Keratinocyte (primary cell): ENCODE data around the gene CFAP45. TPM values are rescaled to one million over a fixed set of nuclear protein-coding genes. Genes with fewer than 3 reads are reported as not detected.

Experiments
- DNase-seq: peaks from one replicate; pipeline ENCODE4 v3.0.0-alpha.2; 2011; ENCODE audit warnings: low read depth, missing footprints, low spot score
- FAIRE-seq: peaks from 2 replicates; lab custom pipeline; 2011; peaks lifted over from hg19 to GRCh38; lab: Jason Lieb, UNC
- H2AFZ ChIP-seq: 2 replicates; pipeline ENCODE4 v1.6.0; 2012; ENCODE audit warnings: low read length, control low read depth, inconsistent platforms; ENCODE audit not compliant: control insufficient read depth
- H3K27ac ChIP-seq: 2 replicates; pipeline ENCODE4 v1.5.1; 2011; ENCODE audit warnings: low read length; ENCODE audit not compliant: control insufficient read depth, insufficient read depth
- H3K27me3 ChIP-seq: 3 replicates; pipeline ENCODE4 v1.6.0; 2011; ENCODE audit warnings: low read length; ENCODE audit not compliant: control insufficient read depth, insufficient read depth; ENCODE audit errors: extremely low read depth
- H3K36me3 ChIP-seq, 2 experiments: 2 replicates in 1 of 2; 3 replicates in 1 of 2; pipeline ENCODE4 v1.5.1; 2011; ENCODE audit warnings: low read length in 2 of 2, mild to moderate bottlenecking in 1 of 2; ENCODE audit not compliant: control insufficient read depth in 2 of 2, insufficient read depth in 2 of 2; ENCODE audit errors: extremely low read depth in 1 of 2
- H3K4me1 ChIP-seq: 3 replicates; pipeline ENCODE4 v1.5.1; 2011; ENCODE audit warnings: low read length; ENCODE audit not compliant: control insufficient read depth, insufficient read depth; ENCODE audit errors: extremely low read depth
- H3K4me2 ChIP-seq: 3 replicates; pipeline ENCODE4 v1.6.0; 2011; ENCODE audit warnings: low read depth, low read length; ENCODE audit not compliant: control insufficient read depth, insufficient read depth; ENCODE audit errors: extremely low read depth
- H3K4me3 ChIP-seq, 3 experiments: fragments of 200-600 bp in 1 of 3; sonication (generic) in 1 of 3; 2 replicates in 2 of 3; 3 replicates in 1 of 3; pipeline ENCODE4 v1.5.1; 2011 to 2016; ENCODE audit warnings: low read length in 3 of 3, mild to moderate bottlenecking in 3 of 3, control low read depth in 2 of 3, inconsistent platforms in 1 of 3, low read depth in 1 of 3, mixed read lengths in 1 of 3, mixed run types in 1 of 3, moderate library complexity in 1 of 3; ENCODE audit not compliant: control insufficient read depth in 2 of 3, insufficient read depth in 2 of 3; ENCODE audit errors: extremely low read depth in 1 of 3
- H3K79me2 ChIP-seq: 2 replicates; pipeline ENCODE4 v1.6.0; 2012; ENCODE audit warnings: low read length; ENCODE audit not compliant: control insufficient read depth, insufficient read depth
- H3K9ac ChIP-seq: 3 replicates; pipeline ENCODE4 v1.6.0; 2011; ENCODE audit warnings: low read length; ENCODE audit not compliant: control insufficient read depth, insufficient read depth; ENCODE audit errors: extremely low read depth
- H3K9me1 ChIP-seq: 3 replicates; pipeline ENCODE4 v1.6.0; 2011; ENCODE audit warnings: low read length; ENCODE audit not compliant: control insufficient read depth, insufficient read depth; ENCODE audit errors: extremely low read depth
- H3K9me3 ChIP-seq: 2 replicates; pipeline ENCODE4 v1.5.1; 2012; ENCODE audit warnings: low read depth, low read length; ENCODE audit not compliant: control insufficient read depth
- H4K20me1 ChIP-seq: 3 replicates; pipeline ENCODE4 v1.6.0; 2011; ENCODE audit warnings: low read length; ENCODE audit not compliant: control insufficient read depth, insufficient read depth; ENCODE audit errors: extremely low read depth
- EZH2 ChIP-seq: IDR thresholded peaks from one replicate; pipeline ENCODE4 v1.6.1; 2012; ENCODE audit warnings: inconsistent platforms, mild to moderate bottlenecking, low read length, moderate library complexity
- dilution Hi-C: fragments of 300-500 bp; cut with MboI; formaldehyde crosslinking; loops from one replicate; pipeline ENCODE4 v1.7.0; 2020; ENCODE audit warnings: low sequenced_read_pairs; ENCODE audit not compliant: extremely low pct_ligation_motif_present
- polyA plus RNA-seq, 5 experiments: library from polyadenylated mRNA; depleted of rRNA in 3 of 5; stranded (reverse) in 3 of 5; stranded (forward) in 1 of 5; unstranded in 1 of 5; fragments of >200 nt; gene quantifications; 1 replicate in 1 of 5; 2 replicates in 3 of 5; 3 replicates in 1 of 5; pipeline versions ENCODE4 v1.2.1 to v1.2.3, GENCODE V29; 2011 to 2012; ENCODE audit warnings: missing spikeins in 2 of 5, low read depth in 1 of 5, low replicate concordance in 1 of 5
- TF ChIP-seq, protein P1 (sequence below), 3 experiments: IDR thresholded peaks in 1 of 3; conservative IDR thresholded peaks in 1 of 3; optimal IDR thresholded peaks in 1 of 3; 2 replicates in 2 of 3; 3 replicates in 1 of 3; pipeline versions ENCODE3 to v1.5.1; 2011; ENCODE audit warnings: low read length in 3 of 3, mild to moderate bottlenecking in 3 of 3, moderate library complexity in 2 of 3, control low read depth in 1 of 3, inconsistent platforms in 1 of 3; ENCODE audit not compliant: insufficient read depth in 2 of 3; ENCODE audit errors: extremely low read depth in 1 of 3

The CFAP45 gene
- polyA plus RNA-seq, 1 donor (not counting 4 experiments of a cell fraction or from before 2014, with no cell fraction given), result 2.3 TPM

DNA sequence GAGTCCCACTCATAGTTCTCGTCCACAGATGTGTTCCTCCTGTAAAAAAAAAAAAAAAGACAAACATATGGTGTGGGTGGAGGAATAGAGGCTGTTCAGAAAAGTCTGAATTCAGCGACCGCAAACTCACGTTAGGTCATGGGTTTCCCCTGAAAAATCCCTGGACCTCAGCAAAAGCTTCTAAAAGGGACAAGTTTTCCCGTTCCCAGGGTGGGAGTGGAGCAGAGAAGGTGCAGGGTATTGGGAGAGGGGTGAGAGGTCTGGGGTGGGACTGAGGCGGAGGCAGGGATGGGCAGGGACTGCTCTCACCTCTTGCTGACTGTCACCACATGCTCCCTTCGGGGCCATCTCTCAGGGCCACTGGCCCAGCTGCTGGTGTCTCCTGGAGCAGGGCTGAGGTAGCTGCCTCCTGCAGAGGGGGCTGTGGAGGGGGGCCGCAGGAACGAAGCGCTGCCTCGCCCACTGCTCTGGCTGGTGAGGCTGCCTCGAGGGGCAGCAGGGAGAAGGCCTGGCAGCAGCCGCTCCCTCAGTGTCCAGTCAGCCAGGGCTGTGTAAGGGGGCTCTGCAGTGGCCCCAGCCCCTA is 28.0 kb upstream of the CFAP45 start:
- Histone ChIP-seq H3K27me3 (no peaks in the 10 kb centered on the region), H2AFZ (no peak overlapping the region), H3K4me1 (peaks cover 32% of the 10 kb centered on the region), H3K27ac (no peak overlapping the region), H3K4me3 (no peak overlapping the region), H4K20me1 (peaks cover under 1% of the 10 kb centered on the region), H3K9me3 (no peaks in the 10 kb centered on the region), H3K79me2 (peaks cover 20% of the 10 kb centered on the region), H3K9me1 (no peaks in the 10 kb centered on the region), H3K9ac (no peak overlapping the region), H3K36me3 (peaks cover 10 to 13% of the 10 kb centered on the region in 2 experiments), H3K4me2 (no peak overlapping the region)
- no peak for DNase-seq
- FAIRE-seq, result no peak
- TF ChIP-seq EZH2, result no peak
- TF ChIP-seq, protein P1, sequence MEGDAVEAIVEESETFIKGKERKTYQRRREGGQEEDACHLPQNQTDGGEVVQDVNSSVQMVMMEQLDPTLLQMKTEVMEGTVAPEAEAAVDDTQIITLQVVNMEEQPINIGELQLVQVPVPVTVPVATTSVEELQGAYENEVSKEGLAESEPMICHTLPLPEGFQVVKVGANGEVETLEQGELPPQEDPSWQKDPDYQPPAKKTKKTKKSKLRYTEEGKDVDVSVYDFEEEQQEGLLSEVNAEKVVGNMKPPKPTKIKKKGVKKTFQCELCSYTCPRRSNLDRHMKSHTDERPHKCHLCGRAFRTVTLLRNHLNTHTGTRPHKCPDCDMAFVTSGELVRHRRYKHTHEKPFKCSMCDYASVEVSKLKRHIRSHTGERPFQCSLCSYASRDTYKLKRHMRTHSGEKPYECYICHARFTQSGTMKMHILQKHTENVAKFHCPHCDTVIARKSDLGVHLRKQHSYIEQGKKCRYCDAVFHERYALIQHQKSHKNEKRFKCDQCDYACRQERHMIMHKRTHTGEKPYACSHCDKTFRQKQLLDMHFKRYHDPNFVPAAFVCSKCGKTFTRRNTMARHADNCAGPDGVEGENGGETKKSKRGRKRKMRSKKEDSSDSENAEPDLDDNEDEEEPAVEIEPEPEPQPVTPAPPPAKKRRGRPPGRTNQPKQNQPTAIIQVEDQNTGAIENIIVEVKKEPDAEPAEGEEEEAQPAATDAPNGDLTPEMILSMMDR (optimal IDR thresholded peaks at IDR 0.05 in 1 of 3, IDR thresholded peaks at IDR 0.05 in 1 of 3, conservative IDR thresholded peaks at IDR 0.05 in 1 of 3; ENCODE audit: extremely low read depth in 1 of 3, insufficient read depth in 2 of 3, low read length in 3 of 3), result no peak
- dilution Hi-C loops, result no loop called here

DNA sequence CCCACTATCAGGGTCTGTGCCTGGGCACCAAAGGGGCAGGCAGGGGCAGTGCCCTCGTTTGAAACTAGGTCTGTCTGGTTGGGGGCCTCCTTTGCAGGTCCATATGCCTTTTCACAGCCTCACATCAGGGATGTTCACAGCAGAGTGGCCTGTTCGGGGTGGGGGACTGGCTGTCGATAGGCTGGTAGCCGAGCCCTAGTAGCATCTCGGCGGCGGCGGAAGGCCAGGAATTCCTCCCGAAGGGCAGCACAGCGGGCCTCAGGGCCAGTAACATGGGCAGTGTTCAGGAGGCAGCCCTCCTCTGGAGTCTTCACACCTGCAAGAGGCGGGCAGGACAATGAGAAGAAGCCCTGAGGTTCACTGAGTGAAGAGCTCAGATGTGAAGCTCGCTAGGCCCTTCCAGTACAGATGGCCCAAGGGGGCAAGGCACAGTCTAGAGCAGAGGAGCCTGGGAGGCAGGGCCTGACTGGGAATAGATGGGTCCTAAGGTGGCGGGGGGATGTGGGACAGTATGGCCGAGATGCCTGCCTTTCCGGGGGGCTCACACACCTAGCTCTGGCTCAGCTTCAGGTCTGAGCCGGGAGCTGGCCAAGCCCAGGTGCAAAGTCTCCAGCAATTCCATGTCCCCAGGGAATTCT is 27.4 kb upstream of the CFAP45 start:
- Histone ChIP-seq H2AFZ (no peak overlapping the region), H3K79me2 (peaks cover 26% of the 10 kb centered on the region), H3K9me1 (no peaks in the 10 kb centered on the region), H3K9me3 (no peaks in the 10 kb centered on the region), H3K4me1 (peaks cover 32% of the 10 kb centered on the region), H3K4me3 (no peak overlapping the region), H4K20me1 (peaks cover 5% of the 10 kb centered on the region), H3K27ac (no peak overlapping the region), H3K9ac (no peak overlapping the region), H3K27me3 (no peaks in the 10 kb centered on the region), H3K4me2 (no peak overlapping the region), H3K36me3 (peaks cover 10 to 16% of the 10 kb centered on the region in 2 experiments)
- TF ChIP-seq, protein P1 (optimal IDR thresholded peaks at IDR 0.05 in 1 of 3, IDR thresholded peaks at IDR 0.05 in 1 of 3, conservative IDR thresholded peaks at IDR 0.05 in 1 of 3; ENCODE audit: extremely low read depth in 1 of 3, insufficient read depth in 2 of 3, low read length in 3 of 3), result no peak
- no peak for TF ChIP-seq EZH2
- FAIRE-seq (no peak), DNase-seq (no peak)
- dilution Hi-C loops, result no loop called here
